GM18511 (cell line): ENCODE measurements around the gene CYGB.
"Not testable (repeated sequence)": the region's sequence is repeated elsewhere in the genome, so short reads cannot be mapped to it uniquely, and the experiment has no call there.

Source experiments
- ATAC-seq: cut with Tn5 transposase; IDR thresholded peaks from one replicate; pipeline ENCODE4 v1.9.1; 2021; ENCODE audit warnings: mild to moderate bottlenecking, moderate library complexity; ENCODE audit not compliant: unreplicated experiment

The CYGB gene

DNA sequence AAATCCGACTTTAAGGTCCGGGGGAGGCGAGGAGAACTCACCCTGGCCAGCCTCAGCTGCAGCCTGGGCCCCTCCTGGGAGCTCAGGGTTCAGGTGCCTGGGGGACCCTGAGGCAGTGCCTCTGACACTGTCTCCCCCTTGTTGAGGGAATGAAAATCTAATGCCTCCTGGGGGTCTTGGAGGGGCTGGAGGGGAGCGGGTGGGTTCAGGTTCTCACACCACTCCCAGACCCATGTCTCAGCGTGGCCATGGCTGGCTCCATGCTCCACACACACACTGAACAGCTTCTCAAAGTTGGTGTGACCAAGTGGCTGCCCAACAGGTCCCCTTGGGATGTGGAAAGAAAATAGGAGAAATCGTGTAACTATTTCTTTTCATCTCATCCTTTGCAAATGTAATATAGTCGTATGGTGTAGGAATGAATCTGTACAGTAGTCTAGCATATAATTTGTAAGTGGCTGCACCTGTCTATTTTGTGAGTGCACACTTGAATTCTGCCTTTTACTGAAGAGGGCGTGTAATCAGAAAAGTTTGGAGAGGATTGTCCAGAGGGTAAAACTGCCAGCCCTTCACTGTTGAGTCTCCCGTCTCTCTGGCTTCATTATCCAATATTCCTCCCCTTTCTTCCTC, 1.5 kb upstream of the CYGB start:
- ATAC-seq, result no peak

DNA sequence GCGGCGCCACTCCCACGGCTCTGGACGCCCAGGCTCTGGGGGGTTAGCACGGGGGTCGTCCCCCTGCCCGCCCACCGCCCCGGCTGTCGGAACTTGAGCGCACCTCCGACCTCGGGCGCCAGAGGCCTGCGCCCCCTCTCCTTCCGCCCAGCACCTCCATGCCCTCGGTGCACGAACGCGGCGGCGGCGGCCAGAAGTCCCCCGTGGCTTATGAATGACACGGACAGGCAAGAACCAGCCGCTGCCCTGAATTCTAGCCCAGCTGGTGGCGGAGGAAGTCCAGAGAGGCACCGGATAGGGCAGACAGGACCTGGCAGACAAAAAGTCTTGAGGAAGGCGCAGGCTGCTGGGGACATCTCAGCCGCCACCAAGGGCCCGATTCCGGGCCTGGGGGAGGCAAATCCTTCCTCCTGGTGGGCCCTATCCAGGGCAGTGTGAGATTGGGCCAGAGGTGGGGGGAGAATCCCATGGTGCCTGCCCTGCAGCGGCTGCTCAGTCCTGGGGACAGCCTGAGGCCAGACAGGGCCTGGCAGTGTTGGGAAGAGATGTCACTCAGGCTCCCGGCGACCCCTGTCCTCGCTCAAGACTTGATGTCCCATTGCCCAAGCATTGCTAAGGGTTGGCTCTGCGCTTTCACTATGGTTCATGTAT, 897 bp upstream of the CYGB start:
- ATAC-seq, result no peak

DNA sequence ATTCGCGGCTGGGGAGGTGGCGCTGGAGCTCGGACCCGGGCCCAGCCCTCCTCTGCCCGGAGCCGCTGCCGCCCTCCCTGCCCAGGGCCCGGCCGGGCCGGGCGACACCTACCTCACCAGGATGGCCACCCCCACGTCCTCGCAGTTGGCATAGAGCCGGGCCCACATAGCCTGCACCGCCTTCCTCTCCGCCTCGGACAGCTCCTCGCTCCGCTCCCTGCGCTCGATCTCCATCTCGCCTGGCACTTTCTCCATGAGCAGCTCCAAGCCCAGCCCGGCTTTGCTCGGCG, 276 bp downstream of the CYGB start:
- ATAC-seq, result no peak

DNA sequence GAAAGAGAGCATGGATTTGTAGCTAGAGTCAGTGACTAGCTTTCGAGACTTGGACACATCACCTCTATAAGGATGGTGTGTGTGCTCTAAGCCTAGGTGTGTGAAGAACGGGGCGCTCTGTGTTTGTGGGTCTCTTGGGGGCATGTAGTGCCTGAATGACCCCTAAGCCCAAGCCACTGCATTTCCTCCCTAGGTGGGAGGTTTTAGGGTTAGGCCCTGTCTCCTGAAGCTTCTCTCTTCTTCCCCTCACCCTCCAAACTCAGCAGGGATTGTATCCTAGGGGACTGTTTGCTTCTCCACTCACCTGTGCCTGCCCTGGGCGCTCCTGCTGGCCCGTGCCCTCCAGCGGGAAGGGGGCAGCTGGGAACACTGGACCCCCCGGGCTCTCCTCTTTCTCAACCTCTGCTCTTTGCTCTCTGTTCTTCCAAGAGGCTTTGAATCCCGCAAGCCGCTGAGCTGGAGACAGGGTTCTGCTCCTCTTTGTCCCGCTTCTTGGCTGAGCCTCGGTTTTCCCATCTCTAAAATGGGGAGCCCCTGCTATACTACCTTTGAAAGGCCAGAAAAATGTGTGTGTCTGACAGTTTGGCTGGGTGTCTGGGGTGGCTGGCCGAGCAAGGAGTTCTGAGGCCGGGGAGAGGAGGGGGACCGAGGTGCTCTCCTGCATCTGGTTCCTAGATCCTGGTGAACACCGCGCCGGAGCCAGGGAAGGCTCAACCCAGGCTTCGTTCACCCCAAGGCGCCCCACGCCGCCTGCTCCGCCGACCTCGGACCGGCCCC, 810 bp downstream of the CYGB start:
- no peak for ATAC-seq

DNA sequence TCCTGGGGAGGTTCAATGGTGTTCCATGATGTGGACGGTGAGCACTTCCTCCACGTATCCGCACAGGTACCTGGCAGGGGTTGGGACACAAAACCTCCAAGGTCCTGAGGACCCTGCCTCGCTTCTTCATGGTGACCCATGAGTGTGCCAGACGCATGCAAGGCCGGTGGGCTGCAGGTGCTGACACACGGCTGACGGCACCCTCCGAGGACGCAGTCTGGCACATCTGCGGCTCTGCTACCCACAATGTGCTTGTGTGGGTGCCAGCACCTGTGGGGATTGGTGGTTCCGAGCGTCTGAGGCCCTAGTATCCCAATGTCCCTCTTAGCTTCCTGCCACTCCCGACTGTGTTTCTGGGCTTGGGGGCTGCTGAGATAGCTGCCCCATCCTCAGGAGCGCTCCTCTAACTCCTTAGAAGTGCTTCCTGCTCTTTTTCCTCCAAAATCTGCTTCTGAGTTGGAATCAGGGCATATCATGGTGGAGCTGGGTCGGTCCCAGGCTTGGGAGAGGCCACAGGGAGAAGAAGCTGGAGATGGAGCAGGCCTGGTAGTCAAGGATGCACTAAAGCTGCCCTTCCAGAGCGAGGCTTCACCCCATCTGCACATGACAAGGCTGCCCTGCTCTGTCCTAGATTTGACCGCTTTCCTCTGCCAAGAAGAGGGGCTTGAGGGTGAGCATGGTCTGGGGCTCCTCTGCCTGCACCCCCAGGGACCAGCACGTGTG, 1.6 kb downstream of the CYGB start:
- ATAC-seq, result no peak

DNA sequence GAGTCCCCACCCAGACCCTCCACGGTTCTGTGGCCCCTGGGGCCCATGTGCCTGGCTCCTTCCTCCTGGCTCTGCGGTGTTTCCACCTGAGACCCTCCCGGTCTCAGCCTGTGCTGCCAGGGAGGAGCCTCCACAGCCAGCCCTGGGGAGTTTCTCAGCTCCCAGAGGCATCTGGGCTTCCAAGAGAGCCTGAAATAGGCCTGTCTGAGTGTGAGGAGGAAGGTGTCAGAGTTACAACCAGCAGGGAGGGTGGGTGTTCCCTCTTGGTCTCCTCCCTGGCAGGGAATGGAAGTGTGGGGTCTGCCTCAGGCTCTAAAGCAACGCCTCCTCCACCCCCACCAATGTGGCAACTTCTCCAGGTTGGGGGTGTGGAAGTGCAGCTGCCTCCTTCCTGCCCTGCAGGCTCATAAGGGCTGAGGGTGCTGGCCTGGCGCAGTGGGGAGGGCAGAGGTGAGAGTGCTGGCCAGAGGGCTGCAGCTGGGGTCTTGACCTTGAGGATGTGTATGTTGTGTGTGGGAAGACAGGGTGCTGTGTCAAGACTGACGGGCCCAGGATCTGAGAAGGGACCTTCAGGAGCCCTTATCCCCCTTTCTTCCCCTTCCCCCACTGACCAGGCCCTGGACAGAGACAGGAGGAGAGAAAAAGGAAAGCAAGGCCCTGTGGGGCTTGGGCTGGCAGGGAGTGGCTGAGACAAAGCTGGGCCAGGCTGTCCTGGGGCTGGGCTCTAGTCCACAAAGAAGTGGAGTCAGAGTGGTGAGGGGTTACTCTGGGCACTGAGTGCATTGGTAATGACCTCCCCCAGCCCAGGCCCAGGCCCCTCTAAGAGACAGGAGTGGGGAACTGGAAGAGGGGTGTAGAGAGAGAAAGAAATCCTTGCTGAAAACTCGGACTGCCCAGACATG, 2.4 kb downstream of the CYGB start:
- ATAC-seq, result no peak

DNA sequence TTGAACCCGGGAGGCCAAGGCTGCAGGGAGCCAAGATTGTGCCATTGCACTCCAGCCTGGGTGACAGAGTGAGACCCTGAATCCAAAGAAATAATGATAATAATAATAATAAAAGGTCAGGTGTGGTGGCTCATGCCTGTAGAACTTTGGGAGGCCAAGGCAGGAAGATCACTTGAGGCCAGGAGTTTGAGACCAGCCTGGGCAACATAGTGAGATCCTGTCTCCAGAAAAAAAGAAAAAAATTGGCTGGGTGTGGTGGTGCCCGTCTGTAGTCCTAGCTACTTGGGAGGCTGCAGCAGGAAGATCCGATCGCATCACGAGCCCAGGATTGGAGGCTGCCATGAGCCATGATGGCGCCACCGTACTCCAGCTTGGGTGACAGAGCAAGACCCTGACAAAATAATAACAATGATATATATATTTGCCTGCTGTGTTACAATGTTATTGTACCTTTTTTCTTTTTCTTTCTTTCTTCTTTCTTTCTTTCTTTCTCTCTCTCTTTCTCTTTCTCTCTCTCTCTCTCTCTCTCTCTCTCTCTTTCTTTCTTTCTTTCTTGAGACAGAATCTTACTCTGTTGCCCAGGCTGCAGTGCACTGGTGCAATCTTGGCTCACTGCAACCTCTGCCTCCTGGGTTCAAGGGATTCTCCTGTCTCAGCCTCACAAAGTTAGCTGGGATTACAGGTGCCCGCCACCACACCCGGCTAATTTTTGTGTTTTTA, 3.7 kb downstream of the CYGB start:
- ATAC-seq, result not testable (repeated sequence)

DNA sequence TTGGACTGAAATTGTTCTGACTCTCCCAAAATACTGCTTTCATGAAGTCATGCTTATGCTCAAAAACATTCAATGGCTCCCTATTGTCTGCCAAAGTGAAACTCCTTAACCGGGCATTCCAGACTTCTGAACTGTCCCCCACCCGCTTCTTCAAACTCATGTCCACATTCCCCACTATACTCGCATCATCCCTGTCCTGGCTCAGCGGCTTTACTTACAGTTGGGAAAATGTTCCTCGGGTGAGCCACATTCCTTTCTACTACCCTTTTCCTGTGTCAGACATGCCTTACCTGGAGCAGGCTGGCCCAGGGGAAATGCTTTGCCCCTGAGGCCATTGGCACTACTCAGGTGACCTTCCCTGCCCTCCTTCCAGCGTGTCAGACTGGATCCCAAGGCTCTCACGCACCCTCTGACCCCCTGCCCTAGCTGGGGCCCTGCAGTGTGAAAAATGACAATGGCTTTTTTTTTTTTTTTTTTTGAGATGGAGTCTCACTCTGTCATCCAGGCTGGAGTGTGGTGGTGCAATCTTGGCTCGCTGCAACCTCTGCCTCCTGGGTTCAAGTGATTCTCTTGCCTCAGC, 5.3 kb downstream of the CYGB start:
- no peak for ATAC-seq

DNA sequence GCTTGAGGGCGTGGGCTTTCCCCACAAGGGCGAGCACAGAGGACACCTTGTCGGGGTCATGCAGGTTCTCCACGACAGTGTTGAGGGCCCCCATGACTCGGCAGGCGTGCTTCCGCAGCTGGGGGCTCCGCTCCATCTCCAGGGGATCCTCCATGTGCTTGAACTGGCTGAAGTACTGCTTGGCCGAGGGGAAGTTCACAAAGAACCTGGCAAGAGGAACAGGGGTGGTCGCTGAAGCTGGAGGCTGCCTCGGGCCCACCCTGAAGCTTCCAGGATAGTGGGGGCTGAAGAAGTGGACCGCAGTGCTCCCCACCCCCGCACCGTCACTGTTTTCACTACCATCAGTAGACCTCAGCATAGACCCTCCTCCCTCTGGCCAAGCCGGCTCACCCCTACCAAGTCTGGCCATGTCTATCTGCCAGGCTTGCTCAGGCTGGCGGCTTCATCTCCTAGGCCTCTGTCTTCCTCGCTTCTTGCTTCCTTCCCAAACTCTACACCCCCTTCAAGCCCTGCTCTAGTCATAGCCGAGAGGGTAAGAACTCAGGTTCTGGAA, 5.9 kb downstream of the CYGB start:
- no peak for ATAC-seq

DNA sequence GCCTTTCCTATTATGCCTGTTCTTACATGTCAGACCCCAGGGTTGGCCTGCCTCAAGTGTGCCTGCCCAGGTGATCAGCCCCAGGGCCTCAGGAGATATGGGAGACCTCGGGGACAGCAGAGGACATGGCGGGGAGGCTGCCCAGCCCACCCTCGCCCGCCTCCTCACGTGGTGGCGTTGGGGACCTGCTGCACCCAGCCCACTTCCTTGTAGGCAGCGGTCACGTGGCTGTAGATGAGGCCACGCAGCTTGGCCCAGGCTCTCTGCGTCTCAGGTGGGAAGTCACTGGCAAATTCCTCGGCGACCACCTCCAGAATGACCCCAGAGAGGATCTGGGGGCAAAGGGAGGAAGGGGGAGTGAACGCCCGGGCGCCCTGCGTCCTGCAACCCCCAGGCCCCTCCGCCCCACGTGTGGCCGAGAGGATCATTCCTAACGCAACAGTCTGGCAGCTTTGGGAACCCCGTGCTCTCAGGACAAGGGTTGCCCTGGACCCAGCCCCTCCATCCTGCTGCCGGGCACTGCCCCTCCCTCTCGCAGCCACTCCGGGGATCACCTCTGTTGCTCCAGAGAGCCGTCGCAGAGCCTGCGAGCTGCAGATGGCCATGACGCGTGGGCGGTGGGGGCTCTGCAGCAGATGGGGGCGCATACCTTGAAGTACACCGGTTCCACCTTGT, 6.6 kb downstream of the CYGB start:
- ATAC-seq, result no peak

DNA sequence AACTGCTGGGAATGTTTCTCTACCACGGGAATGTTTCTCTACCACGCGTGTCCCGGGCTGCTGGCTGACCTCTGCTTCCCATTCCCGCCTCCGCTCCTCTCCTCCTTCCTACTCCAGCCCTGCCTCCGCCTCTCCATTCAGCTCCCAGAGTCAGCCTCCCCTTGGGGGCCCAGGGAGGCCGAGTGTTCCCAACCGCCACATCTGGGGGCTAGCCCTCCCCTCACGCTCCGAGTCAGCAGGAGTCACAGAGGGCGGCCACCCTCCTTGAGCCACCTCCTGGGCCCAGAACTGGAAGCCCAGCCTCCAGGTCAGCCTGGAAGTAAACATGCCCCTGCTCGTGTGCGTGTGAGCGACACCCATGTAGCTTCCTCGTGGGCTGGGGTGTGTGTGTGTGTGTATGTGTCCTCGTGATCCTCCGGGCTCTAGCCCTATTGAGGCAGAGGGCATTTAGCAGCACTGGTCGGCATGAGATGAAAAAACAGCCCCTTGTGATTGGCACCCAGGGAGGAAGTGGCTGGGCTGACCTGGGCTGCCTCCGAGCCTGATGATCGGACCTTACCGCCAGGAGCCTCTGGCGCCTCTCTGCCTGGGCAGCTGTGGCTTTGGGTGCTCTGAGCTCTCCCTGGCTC, 7.3 kb downstream of the CYGB start:
- no peak for ATAC-seq

DNA sequence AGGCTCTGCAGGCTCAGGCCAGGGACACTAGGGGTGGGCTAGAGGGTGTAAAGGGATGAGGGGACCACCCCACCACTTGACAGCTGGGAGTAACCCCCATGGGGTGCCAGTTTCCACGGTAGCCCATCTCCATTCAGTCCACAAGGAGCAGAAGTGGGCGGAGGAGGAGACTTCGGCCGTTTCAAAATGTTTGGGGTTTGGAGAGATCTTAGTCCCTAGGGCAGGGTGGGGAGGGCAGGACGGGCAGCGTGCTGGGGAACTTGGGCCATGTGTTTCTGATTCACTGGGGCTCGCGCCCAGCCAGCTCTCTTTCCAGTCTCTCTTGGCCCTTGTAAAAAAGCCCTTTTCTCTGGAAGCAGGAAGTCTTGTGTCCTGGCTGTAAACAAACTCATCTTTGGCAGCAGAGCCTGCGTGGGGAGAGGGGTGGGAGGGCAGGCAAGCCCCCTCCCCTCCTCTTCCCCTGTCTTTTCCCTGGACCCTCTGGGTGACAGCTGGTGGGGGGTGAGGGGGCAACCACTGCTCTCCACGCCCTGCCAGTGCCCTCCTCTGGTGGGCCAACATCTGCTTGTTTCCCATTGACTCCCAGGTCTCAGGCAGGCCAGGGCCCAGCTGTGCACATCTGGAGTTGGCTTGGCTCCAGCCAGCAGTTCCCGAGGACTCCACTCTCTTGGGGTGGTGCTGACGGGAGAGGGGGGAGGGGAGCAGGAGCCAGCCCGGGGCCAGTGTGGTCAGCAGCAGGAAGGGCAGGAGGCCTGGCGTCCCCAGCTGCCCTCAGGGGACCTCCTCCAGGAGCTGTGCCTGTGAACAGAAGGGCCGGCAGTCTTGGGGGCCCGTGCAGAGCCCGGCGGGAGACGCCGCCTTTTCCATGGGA, 8.1 kb downstream of the CYGB start:
- no peak for ATAC-seq

DNA sequence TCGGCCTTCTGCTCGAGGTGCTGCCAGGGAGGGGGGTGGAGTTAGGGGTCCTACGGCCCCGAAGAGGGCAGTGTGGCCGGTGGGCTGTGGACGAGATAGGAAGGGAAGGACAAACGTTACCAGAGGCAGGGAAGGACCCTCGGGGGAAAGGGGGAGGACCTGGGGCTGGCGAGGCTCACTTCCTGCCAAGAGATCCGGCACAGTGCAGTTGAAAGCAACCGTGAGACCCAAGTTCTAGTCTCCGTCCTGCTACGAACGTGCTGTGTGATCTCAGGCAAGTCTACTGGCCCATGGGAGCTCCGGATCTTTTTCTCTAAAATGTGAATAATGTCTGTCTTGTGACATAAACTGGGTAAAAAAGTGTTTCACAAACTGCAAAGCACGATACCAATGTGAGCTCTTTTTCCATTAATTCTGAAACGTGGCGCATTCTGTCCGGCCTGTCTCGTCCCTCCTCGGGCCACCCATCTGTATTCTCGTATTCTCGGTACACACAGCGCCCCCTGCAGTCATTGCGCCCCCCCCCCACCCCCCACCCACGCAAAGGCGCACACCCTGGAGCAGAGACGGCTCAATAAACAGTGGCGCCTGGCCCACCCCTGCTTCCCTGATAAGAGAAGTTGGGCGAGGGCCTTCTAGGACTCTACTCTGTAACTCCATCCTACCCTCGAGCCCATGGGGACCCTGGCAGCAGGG, 8.8 kb downstream of the CYGB start:
- ATAC-seq, result no peak

DNA sequence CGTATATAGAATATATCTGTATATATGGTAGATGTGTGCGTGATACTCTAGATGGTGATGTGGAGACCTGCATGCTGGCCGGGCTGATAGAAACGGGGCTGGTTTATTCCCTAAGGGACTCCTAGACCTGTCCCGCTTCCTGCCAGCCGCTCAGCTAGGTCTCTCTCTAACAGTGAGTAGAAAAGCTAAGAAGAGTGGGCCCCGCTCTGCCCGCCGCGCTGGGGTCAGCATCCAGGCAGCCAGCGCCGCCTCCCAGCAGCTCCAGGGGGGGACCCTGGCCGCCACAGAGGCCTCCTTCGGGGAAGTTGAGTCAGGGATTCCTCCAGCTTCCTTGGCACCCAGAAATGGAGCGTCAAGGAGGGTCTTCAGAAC, 9.4 kb downstream of the CYGB start:
- peak; percentile 68 for ATAC-seq

DNA sequence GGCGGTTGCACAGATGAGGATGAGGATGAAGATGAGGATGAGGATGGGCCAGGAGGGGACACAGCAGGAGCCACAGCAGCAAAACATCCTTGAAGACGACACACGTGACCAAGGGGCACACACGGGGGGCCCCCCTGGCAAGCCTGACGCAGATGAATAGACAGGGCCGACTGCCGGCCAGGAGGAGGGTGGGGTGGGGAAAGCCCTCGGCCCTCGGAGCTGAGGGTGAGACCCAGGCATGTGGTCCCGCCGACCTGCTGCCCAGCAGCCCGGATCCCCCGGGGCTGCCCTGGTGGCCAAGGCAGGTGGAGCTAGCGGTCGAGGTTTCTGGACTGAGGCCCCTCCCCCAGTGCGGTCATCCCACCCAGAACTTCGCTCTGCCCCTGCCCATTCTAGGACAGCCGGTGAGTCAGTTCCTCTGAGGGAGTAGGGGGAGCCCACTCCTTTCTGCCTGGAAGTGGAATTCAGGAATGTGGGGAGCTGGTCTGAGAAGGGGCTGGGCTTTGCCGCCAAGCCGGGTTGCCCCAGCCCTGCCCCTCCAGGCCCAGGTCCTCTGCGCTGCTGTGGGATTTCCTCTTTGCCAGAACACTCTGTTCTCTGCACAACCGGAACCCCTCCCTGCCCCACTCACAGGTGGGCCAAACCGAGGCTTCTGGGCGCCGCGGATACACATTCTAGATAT, 9.9 kb downstream of the CYGB start:
- peak; percentile 71 for ATAC-seq

DNA sequence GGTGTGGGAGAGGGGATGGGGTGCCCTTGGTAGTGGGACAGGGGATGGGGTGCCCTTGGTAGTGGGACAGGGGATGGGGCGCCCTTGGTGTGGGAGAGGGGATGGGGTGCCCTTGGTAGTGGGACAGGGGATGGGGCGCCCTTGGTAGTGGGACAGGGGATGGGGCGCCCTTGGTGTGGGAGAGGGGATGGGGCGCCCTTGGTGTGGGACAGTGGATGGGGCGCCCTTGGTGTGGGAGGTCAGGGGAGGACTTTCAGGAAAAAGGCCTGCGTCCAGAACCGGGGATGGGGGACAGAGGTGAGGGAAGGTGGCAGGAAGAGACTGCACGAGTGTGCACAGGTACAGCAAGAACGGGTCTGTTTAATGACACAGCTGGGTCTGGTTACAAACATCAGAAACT, 10.5 kb downstream of the CYGB start:
- not testable (repeated sequence) for ATAC-seq

DNA sequence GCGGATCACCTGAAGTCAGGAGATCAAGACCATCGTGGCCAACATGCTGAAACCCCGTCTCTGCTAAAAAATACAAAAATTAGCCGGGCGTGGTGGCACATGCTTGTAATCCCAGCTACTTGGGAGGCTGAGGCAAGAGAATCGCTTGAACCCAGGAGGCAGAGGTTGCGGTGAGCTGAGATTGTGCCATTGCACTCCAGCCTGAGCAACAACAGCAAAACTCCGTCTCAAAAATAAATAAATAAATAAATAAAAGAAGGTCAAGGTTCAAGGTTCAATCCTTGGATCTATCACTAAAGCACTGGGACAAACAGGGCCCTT, 12.0 kb downstream of the CYGB start:
- ATAC-seq, result not testable (repeated sequence)
